HG02798 (cell line): ENCODE measurements around the gene HSP90AB1.

ENCODE experiments used
- ATAC-seq: cut with Tn5 transposase; IDR thresholded peaks from one replicate; pipeline ENCODE4 v1.9.1; 2021; ENCODE audit warnings: mild to moderate bottlenecking; ENCODE audit not compliant: unreplicated experiment, poor library complexity

Gene HSP90AB1

DNA sequence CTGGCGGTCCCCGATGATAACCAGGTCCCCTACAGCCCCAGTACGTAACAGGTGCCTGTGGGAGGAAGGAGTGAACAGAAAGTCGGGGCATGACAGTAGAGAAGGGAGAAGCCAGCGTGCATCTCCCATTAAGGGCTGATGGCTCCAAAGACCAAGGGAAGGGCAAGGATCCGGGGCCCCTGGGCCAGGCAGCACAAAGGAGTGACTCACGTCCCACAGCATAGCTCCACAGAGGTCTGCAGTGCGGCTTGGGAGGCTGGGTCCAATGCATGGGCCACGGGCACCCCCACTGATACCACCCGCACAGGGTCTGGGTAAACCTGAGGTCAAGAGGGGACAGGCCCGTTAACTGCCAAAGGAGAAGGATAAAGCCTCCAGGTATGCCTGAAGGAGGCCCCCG is 56.0 kb downstream of the HSP90AB1 start:
- no peak for ATAC-seq
